RPMI8226 (cell line): ENCODE results near the gene PECR.
"Not testable (repeated sequence)": the region's sequence is repeated elsewhere in the genome, so short reads cannot be mapped to it uniquely, and the experiment has no call there.

ENCODE experiments used
- DNase-seq: peaks from one replicate; pipeline ENCODE4 v3.0.0-alpha.2; 2015

The PECR gene

DNA sequence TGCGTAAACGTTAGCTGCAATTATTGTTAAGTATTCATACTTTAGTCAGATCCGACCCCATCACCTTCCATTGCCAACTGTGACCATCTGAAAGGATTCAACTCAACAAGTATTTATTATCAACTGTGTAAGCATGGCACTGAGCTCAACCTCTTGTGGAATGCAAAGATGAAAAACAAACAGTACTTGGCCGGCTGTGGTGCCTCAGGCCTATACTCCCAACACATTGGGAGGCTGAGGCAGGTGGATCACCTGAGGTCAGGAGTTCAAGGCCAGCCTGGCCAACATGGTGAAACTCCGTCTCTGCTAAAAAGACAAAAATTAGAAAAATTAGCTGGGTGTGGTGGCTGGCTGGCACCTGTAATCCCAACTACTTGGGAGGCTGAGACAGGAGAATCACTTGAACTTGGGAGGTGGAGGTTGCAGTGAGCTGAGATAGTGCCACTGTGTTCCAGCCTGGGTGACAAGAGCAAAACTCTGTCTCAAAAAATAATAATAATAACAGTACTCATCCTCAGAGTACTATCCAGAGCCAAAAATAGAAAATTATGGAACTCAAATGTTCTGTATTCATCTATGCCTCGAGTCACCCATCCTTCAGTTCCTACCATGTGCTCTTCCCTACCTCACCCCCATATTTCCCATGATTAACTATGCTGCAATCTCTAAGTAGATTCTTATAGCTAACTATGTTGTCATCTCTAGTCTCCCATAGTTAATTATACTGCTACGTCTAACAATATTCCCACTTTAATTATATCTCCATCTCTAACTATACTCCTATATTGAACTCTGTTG, 59.6 kb downstream of the PECR start:
- DNase-seq = no peak

DNA sequence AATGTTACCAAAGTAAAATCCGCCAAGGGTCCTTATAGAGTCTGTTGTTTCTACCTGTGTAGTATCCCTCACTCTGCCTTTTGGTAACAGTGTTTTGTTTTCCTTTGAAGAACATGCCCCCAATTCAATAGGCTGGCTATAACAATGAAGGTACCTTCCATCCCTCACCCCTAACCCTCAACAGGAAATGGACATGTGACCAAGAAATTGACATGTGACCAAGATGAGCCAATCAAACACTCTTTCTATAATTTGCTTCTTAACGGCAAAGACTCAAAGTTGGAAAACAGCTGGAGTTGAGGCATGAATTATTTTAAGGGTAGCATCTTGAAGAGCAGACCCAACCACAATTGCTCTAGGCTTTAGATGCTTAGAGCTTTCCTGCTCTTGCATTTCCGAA, 62.9 kb downstream of the PECR start:
- no peak for DNase-seq

DNA sequence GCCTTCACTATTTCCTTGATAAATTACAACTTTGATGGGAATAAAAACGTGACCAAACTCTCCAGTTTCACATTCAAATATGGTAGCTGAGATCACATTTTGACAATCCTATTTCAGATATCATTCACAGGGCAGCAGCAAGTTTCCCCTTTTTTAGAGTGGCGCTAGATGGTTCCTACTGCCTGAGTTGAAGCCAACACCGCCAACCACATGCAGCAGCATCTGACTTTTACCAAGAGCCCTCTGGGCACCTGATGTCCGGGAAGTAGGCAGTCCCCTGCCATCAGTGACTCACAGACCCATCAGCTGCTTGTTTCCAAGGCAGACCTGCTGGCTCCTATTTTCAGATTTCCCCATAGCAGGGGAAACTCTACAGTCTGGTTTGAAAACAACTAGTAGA, 64.2 kb downstream of the PECR start:
- DNase-seq = peak; percentile 77

DNA sequence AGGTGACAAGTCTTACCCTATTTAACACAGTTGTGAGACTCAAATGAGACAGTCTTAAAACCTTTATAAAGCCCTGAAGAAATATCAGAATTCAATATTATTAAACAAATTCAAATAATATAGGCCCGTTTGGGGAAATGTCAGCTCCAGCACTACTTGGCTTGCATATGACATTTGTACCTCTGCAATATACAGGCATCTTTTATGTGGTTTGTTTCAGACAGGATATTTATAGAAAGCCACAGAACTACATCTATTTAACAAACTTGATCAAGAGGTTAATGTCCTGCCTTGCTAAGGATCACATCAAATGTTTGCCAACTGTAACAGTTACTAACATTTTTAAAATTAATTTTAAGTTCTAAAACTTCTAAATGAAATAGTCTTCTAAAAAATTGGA, 65.0 kb downstream of the PECR start:
- no peak for DNase-seq

DNA sequence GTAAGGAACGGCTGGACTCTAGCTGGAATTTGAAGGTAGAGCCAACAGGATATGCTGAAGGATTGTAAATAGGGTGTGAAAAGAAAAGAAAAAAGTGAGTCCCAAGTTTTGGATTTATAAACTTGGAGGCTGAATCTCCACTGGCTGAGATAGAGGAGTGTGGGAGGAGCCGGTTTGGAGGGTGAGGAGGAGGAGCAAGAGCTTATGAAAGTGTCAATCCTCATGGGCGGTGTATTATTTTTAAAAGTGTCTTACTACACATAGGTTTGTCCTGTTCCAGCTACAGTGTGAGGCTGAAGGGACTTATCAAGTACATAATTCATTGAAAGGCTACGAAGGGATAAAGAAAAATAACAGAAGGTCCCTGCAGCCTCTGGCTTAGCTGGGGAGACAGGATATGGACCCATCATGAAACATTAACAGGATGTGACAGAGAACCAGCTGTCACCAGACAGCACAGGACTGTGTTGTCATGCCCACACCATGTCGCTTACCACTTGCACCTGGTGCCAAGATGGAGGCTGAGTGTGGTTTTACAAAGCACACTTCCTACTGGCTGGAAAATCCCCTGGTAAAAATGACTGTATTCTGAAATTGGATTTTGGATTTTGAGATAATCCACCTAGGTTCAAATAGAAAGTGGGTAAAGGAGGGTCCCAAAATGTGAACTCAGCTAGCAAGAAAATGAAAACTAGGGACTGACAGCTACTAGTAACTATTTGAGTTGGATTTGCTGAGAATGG, 65.7 kb downstream of the PECR start:
- peak; percentile 72 for DNase-seq

DNA sequence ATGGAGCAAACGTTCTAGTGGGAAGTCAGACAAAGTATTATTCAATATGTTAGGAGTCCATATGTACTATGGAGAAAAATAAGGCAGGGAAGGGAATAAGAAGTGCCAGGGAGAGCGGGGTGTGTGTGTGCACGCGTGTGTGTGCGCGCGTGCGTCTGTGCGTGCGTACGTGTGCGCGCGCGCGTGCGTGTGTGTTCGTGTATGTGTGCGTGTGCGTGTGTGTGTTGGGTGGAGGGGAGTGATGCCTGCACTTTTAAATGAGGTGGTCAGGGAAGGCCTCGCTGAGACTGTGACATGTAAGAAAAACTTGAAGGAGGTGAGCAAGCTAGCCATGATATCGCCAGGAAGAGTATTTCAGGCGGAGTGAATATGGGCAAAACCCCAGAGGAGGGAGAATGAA, 66.6 kb downstream of the PECR start:
- DNase-seq = no peak

DNA sequence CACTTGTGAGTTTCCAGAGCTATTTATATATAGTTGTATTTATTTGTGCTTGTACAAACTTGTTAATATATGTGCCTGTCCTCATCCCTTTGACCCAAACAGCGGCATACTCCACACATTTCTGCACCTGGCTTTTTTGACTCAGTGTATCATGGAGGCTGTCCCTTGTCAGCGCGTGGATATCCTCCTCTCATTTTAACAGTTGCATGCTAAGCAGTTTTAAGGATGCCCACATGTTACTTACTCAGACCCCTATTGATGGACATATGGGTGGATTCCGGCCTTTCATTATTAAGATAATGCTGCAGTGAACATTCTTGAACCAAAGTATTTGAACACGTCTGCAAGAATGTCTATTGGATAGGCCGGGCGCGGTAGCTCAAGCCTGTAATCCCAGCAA, 67.6 kb downstream of the PECR start:
- no peak for DNase-seq

DNA sequence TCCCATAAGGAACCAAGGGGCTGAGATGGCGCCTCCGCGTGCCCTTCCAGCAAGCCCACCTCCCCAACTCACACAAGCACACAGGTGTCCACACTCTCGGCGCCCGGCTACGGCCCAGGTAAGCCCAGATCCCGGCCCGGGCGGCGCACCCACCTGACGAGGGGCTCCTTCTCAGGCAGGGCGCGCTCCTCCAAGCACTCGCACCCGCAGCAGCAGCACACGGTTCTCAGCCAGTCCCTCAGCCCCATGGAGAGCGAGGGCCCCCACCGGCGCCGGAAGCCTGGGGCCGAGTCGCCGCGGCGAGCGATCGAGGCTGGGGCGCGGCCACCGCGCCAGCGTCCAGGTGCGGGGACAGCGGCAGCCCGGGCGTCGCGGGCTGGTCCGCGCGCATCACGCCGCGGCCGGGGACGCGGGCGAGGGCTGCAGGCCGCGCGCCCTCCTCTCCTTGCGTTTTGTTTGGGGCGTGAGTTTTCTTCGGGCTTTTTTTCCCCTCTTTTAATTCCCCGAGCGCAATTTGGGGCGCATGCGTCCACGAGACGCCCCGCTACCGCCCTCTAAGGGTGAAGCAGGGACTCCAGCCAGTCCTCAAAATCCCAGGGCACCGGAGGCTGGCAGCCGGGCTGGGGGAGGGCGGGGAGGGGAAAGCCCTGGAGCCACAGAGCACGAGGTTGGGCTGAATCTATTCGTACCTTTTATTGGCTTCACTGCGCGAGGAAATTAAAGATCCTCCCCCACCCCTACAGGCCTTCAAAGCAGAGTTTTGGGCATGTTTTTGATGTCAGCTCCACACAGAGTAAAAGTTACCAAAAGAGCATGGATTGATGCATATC, 68.3 kb downstream of the PECR start, which contains the start of gene MREG:
TSS of gene MREG (minus strand) at position 472 of the 830 bp plus-strand sequence. CDS start at position 248, 224 bp downstream.
- DNase-seq = peak; percentile 90

DNA sequence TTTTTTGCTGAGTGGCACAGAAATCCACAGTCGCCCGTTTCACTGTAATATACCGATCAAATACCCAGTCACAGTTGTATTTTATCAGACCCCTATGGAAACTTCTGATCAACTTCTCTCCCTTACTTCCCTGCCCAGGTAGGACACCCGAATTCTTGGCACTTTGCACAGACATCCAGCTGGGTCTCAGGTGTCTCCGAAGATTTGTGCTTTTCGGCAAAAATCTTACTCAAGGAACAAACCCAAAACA, 68.9 kb downstream of the PECR start:
- no peak for DNase-seq

DNA sequence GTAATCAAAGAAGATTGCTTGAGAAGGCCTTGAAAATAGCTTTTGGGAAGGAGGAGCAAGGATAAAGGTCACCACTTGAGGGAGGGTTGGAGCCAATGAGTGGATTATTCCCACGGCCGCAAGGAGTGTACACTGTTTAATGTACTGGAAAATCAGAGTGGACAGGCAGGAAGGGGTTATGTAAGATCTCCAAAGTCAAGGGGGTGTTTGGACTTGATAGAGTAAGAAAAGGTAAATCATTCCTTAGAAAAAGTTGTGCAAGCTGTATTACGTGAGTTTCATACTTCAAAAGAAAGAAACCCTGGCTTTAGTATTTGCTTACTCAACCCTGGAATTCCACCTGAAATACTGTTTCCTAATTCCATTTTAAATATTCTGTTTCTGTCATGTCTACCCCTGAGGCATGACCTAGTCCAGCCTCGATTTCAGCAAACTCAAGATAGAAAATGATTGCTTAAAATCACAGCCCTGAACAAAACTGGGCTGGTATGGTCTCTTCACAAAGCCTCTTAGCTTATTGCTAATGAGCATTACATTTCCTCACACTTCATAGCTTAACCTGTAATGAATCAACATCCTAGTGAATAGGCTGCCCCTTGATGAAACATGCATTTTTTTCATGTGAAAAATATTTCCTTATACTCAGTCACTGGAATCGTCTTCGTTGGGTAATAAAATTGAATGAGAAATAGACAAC, 69.3 kb downstream of the PECR start:
- peak; percentile 6 for DNase-seq

DNA sequence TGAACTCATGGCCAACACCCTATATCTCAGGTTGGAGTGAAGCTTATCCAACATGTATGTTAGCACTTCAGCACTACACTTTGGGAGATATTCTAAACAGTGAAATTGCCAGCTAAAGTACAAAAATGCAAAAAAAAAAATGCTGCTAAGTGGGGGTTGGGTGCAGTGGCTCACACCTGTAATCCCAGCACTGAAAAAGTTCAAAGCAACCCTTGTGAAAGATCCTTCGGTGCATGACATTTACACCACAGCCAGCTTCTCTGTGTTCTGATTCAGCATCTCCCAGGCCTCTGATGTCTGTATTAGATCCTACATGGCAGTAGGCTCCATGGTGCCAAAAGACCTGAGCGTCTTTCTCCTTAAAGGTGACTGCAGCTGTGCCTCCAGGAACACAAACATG, 72.4 kb downstream of the PECR start:
- not testable (repeated sequence) for DNase-seq

DNA sequence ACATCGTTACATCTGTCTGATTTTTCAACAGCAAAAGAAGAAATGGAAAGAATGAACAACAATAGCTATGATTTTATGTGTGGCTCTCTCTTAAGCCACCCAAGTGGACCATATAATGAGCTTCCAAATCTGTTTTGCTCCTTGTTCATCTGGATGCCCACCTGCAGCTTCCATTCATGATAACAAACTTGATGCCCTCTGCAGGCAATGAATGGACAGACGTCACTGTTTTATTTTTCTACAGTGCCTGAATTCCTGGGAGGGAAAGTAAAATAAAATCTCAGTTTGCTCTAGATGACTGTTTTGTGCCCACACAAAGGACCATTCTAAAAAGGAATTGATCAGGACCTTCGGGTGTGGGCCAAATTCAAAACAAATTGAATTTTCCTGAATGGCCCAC, 73.2 kb downstream of the PECR start:
- no peak for DNase-seq

DNA sequence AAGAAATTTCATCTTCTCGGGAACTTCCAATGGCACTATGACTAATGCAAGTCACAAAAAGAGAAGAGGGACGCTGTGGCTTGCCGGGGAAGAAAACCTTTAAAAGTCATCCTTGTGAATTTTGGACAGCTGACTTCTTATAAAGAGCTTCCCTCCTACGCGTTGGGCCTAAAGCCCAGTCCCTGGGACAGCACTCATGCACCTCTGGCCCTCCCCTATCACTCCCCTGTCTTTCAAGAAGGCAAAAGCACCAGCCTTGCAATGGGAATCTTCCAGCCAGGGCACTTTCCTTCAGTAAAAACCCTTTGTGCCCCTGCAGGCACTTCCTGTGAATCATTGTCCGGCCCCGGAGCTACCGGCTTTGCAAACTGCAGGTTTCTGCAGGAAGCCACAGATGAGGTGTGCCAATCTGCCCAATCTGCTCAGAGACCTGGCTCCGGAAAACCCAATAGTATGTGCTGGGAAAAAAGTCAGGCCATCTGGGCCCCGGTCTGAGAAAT, 75.4 kb downstream of the PECR start:
- no peak for DNase-seq

DNA sequence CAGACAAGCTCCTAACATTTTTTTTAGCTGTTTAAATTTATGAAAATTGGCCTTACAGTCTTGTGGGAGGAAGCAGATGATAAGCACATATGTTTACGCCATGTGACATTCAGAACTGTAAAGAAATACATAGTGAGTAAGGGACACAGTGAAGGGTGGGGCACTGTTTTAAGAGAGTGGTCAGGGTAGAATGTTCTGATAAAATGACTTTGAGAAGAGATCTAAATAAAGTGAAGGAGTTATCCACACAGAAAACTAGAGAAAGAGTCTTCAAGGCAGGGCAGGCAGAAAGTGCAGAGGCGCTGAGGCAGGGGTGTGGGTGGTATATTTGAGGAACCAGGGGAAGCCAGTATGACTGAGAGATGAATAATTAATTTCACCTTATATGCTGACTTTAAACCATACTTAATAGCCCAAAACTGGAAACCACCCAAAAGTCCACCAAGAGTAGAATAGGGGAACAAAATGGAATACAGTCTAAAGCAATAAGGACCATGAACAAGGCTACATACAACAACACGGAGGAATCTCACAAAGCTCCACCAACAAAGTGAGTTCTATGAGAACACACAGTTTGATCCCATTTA, 76.8 kb downstream of the PECR start:
- no peak for DNase-seq

DNA sequence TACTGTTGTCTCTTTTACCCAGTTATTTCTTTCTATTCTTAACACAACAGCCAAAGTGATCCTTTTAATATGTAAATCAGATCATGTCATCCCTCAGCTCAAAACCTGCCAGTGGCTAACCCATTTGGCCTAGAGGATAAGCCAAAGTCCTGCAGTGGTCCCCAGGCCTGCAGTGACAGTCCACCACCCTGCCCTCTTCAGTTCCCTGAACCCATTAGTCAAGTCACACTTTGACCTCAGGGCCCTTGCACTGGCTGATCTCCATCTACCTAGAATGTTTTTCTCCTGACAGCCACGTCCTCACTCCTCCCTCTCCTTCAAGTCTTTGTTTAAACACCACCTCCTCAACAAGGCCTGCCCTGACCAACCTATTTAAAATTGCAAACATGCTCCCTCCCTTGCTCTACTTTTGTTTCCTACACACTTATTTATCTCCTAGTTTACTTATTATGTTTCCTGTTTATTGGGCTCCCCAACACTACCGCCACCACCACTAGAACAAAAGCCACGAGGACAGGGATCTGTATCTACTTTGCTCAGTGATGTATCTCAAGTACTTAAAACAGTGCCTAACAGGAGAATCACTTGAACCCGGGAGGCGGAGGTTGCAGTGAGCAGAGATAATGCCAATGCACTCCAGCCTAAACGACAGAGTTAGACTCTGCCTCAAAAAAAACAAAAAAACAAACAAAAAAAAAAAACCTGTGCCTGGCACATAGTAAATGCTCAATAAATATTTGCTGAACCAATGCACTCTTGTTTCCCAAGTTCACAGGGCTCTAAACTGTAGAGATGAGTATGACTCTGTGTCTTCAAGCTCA, 77.5 kb downstream of the PECR start:
- DNase-seq = no peak

DNA sequence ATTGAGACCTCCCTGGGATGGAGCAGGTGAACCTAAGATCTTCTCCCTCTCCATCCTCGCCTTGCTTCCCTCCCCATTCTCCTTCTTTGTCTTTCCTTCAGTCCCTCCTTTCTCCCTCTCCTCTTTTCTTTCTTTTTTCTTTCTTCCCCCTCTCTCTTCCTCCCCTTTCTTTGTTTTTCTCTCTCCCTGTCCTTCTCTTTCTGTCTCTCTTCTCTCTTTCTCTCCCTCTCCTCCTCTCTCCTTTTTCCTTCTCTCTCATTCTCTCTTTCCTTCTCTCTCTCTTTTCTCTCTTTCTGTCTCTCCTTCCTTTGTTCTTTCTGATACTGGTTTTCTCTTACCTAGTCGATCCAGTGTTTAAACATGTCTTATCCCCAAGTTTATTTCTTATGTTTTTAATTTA, 78.9 kb downstream of the PECR start:
- DNase-seq = no peak

DNA sequence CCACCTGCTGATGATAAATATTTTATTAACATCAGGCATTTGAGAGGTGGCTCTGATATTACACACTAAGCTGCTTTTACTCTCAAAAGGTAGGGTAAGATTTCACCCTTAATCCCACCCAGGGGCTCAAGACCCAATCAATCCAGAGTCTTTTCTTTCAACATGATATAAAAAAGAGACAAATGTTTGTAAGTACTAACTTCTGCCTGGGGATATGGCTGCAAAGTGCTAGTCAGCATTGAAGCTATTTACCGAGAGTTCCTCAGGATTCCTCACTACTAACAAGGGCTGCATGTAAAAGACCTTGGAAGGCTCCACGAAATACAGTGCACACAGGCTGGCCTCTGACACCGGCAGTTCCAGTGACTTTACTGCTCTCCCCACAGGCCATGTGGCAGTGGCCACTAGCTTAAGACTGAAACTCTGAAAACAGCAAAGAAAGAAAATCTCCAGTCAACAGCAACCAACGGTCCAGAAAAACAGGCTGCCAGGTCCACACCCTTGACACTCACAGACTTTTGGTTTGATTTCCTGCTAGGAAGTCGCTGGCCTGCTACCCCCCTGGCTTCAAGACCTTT, 79.4 kb downstream of the PECR start:
- DNase-seq = no peak

DNA sequence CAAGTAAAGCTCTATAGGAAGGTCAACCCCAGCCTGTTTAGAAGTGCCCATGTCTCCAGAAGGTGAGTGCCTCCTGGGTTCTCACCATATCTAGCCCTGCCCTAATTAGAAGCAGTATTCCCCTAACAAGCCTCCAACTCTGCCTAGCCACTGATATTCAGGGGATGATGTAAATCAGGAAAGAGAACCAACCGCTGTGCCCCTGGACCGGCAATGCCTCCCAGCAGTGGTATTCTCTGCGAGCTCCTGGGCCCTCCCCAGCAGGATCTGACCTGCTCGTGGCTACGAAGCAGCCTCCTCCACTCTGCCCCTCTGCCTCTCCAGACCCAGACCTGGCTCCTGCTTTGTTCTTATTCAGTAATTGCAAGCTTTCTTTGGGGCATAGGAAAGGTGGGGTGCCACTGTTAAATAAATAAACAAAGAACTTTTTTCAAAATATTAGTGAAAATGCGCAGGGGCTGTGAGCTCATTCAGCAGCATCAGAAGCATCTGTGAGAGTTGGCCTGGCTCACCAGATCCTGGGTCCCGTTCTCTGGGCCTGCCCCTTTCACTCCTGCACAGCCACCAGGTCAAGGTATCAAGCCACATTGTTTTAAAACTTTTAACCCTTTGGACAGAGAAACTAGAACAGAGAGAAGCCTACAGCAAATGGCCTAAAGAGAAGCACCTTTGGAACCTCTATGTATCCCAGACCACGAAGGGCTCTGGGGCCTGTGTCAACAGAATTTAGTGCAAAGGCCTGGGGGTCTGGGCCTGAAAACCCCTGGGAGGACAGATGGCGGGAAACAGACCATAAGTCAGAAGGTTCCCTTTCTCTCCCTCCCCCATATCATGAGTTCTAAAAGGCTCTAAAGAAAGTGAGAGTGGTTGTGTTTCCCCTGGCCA, 80.2 kb downstream of the PECR start:
- DNase-seq = no peak

DNA sequence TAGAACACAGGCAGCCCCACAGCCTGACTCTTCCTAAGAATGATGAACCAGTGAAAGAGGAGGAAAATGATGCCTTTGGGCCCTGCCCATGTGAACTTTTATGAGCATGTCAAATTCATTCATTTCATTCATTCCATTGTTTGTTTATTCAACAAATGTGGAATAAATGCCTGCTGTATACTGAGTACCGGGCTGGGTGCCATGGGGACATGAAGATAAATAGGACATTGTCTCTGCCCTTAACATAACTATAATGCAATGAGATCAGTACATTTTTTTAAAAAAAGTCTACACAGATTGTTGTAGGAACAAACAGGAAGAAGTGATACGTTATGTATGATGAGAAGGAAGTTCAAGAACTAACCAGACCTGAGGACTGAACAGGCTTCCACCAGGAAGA, 83.0 kb downstream of the PECR start:
- no peak for DNase-seq

DNA sequence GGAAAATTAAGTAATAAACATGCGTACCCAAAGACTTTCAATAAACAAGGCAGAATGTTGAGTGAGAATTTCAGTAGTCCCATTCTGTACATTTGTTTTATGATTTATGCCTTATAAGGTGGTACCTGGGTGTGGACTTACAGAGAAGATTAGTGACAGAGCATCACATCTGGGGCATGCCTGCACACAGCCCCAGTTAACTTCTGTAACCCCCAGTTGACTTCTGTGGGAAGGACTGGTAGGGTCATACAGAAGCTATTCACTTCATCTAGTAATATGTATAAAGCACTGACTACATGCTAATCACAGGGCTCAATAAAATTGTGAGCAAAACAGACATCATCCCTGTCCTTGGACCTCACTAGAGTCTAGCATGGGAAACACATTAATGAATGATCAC, 84.4 kb downstream of the PECR start:
- DNase-seq = no peak
